ENCODE data around the gene VKORC1.
A peak's percentile ranks its signal among the peaks of the same experiment; 100 is the strongest.

The VKORC1 gene

GRCh38 chr16:31077592-31078396, 16.8 kb downstream of the VKORC1 start:
- TF ChIP-seq POU2F2 (IDR thresholded peaks at IDR 0.05; ENCODE audit: low read depth, low read length) (no peak), POLR2AphosphoS5 (IDR thresholded peaks at IDR 0.05; ENCODE audit: low read depth, low read length) (no peak), TAF1 (IDR thresholded peaks at IDR 0.05; ENCODE audit: low read depth, low read length) (no peak), SPI1 (IDR thresholded peaks at IDR 0.05; ENCODE audit: low read depth, low read length) (no peak), PAX5 (IDR thresholded peaks at IDR 0.05; ENCODE audit: insufficient read depth, low read length, severe bottlenecking) (no peak), POLR2A (IDR thresholded peaks at IDR 0.05; ENCODE audit: low read depth, low read length) (no peak)
- FAIRE-seq (no peak), DNase-seq (ENCODE audit: insufficient read length, low spot score) (no peak)

- no peak for DNase-seq (ENCODE audit: insufficient read length, low spot score)
- no peak for FAIRE-seq
- TF ChIP-seq SPI1 (IDR thresholded peaks at IDR 0.05; ENCODE audit: low read depth, low read length) = no peak
- TF ChIP-seq POLR2A (IDR thresholded peaks at IDR 0.05; ENCODE audit: low read depth, low read length) = no peak
- no peak for TF ChIP-seq TAF1 (IDR thresholded peaks at IDR 0.05; ENCODE audit: low read depth, low read length)
- TF ChIP-seq POLR2AphosphoS5 (IDR thresholded peaks at IDR 0.05; ENCODE audit: low read depth, low read length) = no peak
- TF ChIP-seq PAX5 (IDR thresholded peaks at IDR 0.05; ENCODE audit: insufficient read depth, low read length, severe bottlenecking) = no peak
- TF ChIP-seq POU2F2 (IDR thresholded peaks at IDR 0.05; ENCODE audit: low read depth, low read length) = no peak
These were observed 17.6 kb downstream of the VKORC1 start for GRCh38 chr16:31077024-31077423.

- TF ChIP-seq SPI1 (IDR thresholded peaks at IDR 0.05; ENCODE audit: low read depth, low read length) (no peak), POLR2A (IDR thresholded peaks at IDR 0.05; ENCODE audit: low read depth, low read length) (no peak), POLR2AphosphoS5 (IDR thresholded peaks at IDR 0.05; ENCODE audit: low read depth, low read length) (no peak), POU2F2 (IDR thresholded peaks at IDR 0.05; ENCODE audit: low read depth, low read length) (no peak)
- DNase-seq (ENCODE audit: insufficient read length, low spot score) (no peak), FAIRE-seq (no peak)
These were observed 18.3 kb downstream of the VKORC1 start for GRCh38 chr16:31076319-31076718.

DNA sequence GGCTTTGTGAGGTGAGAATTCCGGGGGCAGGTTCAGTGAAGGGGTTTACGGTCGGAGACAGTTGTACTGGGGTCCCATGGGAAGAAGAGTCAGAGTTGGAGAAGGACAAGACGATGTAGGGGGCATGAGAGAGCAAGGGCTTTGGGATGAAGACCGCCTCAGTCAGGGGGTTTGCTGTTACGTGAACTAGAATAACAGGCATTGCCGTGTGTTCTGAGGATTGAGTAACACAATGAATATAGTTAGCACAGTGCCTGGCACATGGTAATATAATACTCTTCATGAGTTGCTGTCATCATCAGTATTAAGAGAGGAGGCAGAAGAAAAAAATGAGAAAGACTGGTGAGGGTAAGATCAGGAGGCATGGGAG, 19.8 kb downstream of the VKORC1 start:
- DNase-seq (ENCODE audit: insufficient read length, low spot score) (no peak), FAIRE-seq (no peak)

GRCh38 chr16:31073970-31074813, 20.4 kb downstream of the VKORC1 start, which contains the start of the genes ZNF646 and ZNF668:
ZNF646 (plus strand) TSS chr16:31074422; CDS start chr16:31076325, 1,903 bp downstream.
ZNF668 (minus strand) TSS chr16:31074240; CDS start chr16:31064459, 9,781 bp downstream.
- FAIRE-seq = peak; percentile 97
- TF ChIP-seq POLR2AphosphoS5 (IDR thresholded peaks at IDR 0.05; ENCODE audit: low read depth, low read length) (peak; percentile 91), POU2F2 (IDR thresholded peaks at IDR 0.05; ENCODE audit: low read depth, low read length) (peak; percentile 87; the same call in 1 of the 2 replicates), POLR2A (IDR thresholded peaks at IDR 0.05; ENCODE audit: low read depth, low read length) (peak; percentile 92), TAF1 (IDR thresholded peaks at IDR 0.05; ENCODE audit: low read depth, low read length) (peak; percentile 83; the same call in 1 of the 2 replicates), SPI1 (IDR thresholded peaks at IDR 0.05; ENCODE audit: low read depth, low read length) (peak; percentile 84), PAX5 (IDR thresholded peaks at IDR 0.05; ENCODE audit: insufficient read depth, low read length, severe bottlenecking) (no peak)
- DNase-seq (ENCODE audit: insufficient read length, low spot score) = peak; percentile 94

More for the DNA sequence above, 19.8 kb downstream of the VKORC1 start:
- TF ChIP-seq TAF1 (IDR thresholded peaks at IDR 0.05; ENCODE audit: low read depth, low read length) = no peak; the same call in 1 of the 2 replicates
- no peak for TF ChIP-seq POU2F2 (IDR thresholded peaks at IDR 0.05; ENCODE audit: low read depth, low read length)
- TF ChIP-seq PAX5 (IDR thresholded peaks at IDR 0.05; ENCODE audit: insufficient read depth, low read length, severe bottlenecking) = no peak
- TF ChIP-seq SPI1 (IDR thresholded peaks at IDR 0.05; ENCODE audit: low read depth, low read length) = no peak
- no peak; the same call in 1 of the 2 replicates for TF ChIP-seq POLR2A (IDR thresholded peaks at IDR 0.05; ENCODE audit: low read depth, low read length)
- TF ChIP-seq POLR2AphosphoS5 (IDR thresholded peaks at IDR 0.05; ENCODE audit: low read depth, low read length) = no peak

DNA sequence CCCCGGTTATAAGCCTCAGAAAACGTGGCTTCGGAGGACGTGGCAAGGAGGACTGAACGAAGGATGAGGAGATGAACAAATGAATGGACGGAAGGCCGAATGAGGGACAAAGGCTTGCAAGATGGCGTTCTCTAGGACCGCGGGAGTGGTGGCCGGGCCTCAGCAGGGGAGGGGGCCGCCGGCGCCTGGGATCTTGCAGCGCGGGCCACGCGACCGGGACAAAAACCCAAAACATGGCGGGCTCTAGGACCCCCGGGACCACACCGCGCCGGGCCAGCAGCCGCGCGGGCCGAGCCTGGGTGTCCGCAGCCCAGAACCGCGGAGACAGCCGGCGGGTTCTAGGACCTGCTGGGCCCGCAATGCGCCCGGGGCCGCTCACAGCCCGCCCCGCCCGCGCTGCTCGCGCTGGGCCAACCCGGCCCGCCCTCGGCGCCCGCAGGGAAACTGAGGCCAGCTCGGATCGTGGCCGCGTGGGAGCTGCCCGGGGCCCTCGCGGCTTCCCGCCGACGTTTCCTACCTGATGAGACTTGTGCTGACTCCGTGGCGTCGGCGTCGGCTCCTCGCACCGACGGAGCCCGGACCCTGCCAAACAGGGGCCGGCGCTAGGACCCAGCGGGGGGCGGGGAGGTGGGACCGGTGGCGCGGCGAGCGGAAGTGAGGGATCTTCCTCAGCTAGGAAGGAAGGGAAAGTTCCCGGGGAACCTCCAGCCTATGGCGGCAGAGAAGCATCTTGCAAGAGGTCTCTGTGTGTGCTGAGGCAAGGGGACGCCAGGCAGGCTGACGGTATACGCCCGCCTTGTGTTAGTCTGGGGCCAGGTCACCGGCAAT, 21.2 kb downstream of the VKORC1 start:
- TF ChIP-seq POLR2AphosphoS5 (IDR thresholded peaks at IDR 0.05; ENCODE audit: low read depth, low read length) (no peak; the same call in none of the 2 replicates), PAX5 (IDR thresholded peaks at IDR 0.05; ENCODE audit: insufficient read depth, low read length, severe bottlenecking) (no peak), POU2F2 (IDR thresholded peaks at IDR 0.05; ENCODE audit: low read depth, low read length) (peak; percentile 23; the same call in 1 of the 2 replicates), SPI1 (IDR thresholded peaks at IDR 0.05; ENCODE audit: low read depth, low read length) (peak; percentile 74), POLR2A (IDR thresholded peaks at IDR 0.05; ENCODE audit: low read depth, low read length) (peak; percentile 45; the same call in 1 of the 2 replicates), TAF1 (IDR thresholded peaks at IDR 0.05; ENCODE audit: low read depth, low read length) (peak; percentile 79)
- peak; percentile 64 for FAIRE-seq
- peak; percentile 82 for DNase-seq (ENCODE audit: insufficient read length, low spot score)

- FAIRE-seq = peak; percentile 62
These were observed 22.0 kb downstream of the VKORC1 start for GRCh38 chr16:31072540-31073141.

GRCh38 chr16:31071861-31072260, 22.7 kb downstream of the VKORC1 start:
- TF ChIP-seq SPI1 (IDR thresholded peaks at IDR 0.05; ENCODE audit: low read depth, low read length) (no peak), POU2F2 (IDR thresholded peaks at IDR 0.05; ENCODE audit: low read depth, low read length) (no peak), TAF1 (IDR thresholded peaks at IDR 0.05; ENCODE audit: low read depth, low read length) (no peak), PAX5 (IDR thresholded peaks at IDR 0.05; ENCODE audit: insufficient read depth, low read length, severe bottlenecking) (no peak), POLR2A (IDR thresholded peaks at IDR 0.05; ENCODE audit: low read depth, low read length) (no peak), POLR2AphosphoS5 (IDR thresholded peaks at IDR 0.05; ENCODE audit: low read depth, low read length) (no peak)
- DNase-seq (ENCODE audit: insufficient read length, low spot score) (no peak), FAIRE-seq (no peak)

More at GRCh38 chr16:31072540-31073141, 22.0 kb downstream of the VKORC1 start:
- TF ChIP-seq POLR2AphosphoS5 (IDR thresholded peaks at IDR 0.05; ENCODE audit: low read depth, low read length) = peak; percentile 37; the same call in 1 of the 2 replicates
- TF ChIP-seq POLR2A (IDR thresholded peaks at IDR 0.05; ENCODE audit: low read depth, low read length) = no peak
- no peak for TF ChIP-seq TAF1 (IDR thresholded peaks at IDR 0.05; ENCODE audit: low read depth, low read length)
- no peak for TF ChIP-seq POU2F2 (IDR thresholded peaks at IDR 0.05; ENCODE audit: low read depth, low read length)
- DNase-seq (ENCODE audit: insufficient read length, low spot score) = no peak
